ENCODE measurements around the gene GARS1. TPM values are rescaled to one million over a fixed set of nuclear protein-coding genes. Genes with fewer than 3 reads are reported as not detected.
"Not testable (repeated sequence)": the region's sequence is repeated elsewhere in the genome, so short reads cannot be mapped to it uniquely, and the experiment has no call there.

The GARS1 gene
- total RNA-seq, 1 experiment from 2014 or later, result 139 TPM

GRCh38 chr7:30625283-30625682 lies 30.6 kb downstream of the GARS1 start:
- H3K36me3 ChIP-seq, result peaks cover 75% of the 10 kb centered on the region
- DNase-seq, result no peak

DNA sequence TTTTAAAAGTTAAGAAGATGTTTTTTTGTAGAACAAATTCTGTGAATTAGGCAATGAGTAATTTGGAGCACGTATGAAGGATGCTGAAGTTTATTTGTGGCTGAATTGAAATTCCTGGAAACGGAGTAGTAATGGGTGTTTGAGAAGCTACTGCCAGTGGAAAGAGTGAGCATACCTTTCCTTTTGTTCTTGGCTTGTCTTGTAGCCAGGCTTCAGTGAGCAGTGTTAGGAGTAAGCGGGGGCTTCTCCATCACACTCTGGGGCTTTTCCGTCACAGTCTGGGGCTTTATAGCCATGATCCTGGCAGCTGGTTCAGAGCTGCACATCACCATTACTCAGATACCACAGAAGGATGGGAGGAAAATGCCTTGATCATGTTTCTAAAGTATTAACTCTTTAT lies 32.3 kb downstream of the GARS1 start:
- peaks cover 80% of the 10 kb centered on the region for H3K36me3 ChIP-seq

More at GRCh38 chr7:30625283-30625682, 30.6 kb downstream of the GARS1 start:
- no peaks in the 10 kb centered on the region for H3K27me3 ChIP-seq
- H3K9me3 ChIP-seq (replicated peaks), result no peaks in the 10 kb centered on the region
- no peak overlapping the region for H3K27ac ChIP-seq
- no peaks in the 10 kb centered on the region for H3K4me1 ChIP-seq
- no peak overlapping the region for H3K4me3 ChIP-seq

DNA sequence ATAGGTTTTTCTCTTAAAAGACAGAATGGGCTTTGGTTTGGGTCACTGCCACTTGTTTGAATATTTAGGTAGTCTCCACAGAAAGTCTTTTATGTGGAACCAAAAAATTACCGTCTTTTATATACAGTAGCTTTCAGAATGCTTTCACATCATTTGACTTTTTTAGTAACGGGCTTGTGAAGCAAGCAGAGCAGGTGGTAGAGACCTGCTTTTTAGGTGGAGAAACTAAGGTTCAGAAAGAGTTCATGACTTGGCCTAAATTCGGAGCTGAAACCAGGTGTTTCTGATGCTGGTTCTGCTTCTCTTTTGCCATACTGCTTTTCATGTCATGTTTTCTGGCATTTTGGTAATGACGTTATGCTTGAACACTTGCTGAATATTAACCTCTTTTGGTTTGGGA lies 36.3 kb downstream of the GARS1 start:
- DNase-seq, result no peak
- Histone ChIP-seq H3K27me3 (no peaks in the 10 kb centered on the region), H3K27ac (no peak overlapping the region), H3K36me3 (peaks cover 87% of the 10 kb centered on the region), H3K4me3 (no peak overlapping the region), H3K9me3 (replicated peaks) (peaks cover 4% of the 10 kb centered on the region; the same call in 1 of the 2 replicates), H3K4me1 (no peaks in the 10 kb centered on the region)

More for the DNA sequence above, 32.3 kb downstream of the GARS1 start:
- Histone ChIP-seq H3K4me1 (no peaks in the 10 kb centered on the region), H3K27me3 (no peaks in the 10 kb centered on the region), H3K9me3 (replicated peaks) (no peaks in the 10 kb centered on the region), H3K4me3 (no peak overlapping the region), H3K27ac (no peak overlapping the region)
- no peak for DNase-seq

DNA sequence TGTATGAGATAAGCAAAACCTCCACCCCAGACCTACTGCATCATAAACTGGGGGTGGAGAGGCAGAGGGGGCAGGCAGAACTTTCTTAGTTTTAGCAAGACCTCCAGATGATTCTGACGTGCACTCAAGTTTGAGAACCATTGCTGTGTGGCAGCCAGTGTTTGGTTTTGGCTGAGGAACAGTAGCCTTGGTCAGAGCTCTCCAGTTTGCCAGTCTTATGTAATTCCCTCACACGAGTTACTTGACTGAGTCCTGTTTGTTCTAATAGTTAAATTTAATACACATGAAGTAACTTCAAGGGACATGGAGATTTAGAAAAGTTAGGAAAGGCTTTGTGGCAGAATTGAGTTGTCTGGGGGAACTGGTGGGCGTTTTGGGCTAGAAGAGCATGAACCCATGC lies 38.5 kb downstream of the GARS1 start:
- no peaks in the 10 kb centered on the region for H3K27me3 ChIP-seq
- H3K4me1 ChIP-seq, result no peaks in the 10 kb centered on the region
- H3K9me3 ChIP-seq (replicated peaks), result peaks cover 4% of the 10 kb centered on the region; the same call in 1 of the 2 replicates
- DNase-seq, result no peak
- H3K27ac ChIP-seq, result no peak overlapping the region
- peaks cover 71% of the 10 kb centered on the region for H3K36me3 ChIP-seq
- H3K4me3 ChIP-seq, result no peak overlapping the region

GRCh38 chr7:30634193-30634626 lies 39.5 kb downstream of the GARS1 start:
- peaks cover 61% of the 10 kb centered on the region for H3K36me3 ChIP-seq
- peaks cover 4% of the 10 kb centered on the region; the same call in 1 of the 2 replicates for H3K9me3 ChIP-seq (replicated peaks)
- no peak for DNase-seq

GRCh38 chr7:30634634-30635201 lies 40.0 kb downstream of the GARS1 start:
- Histone ChIP-seq H3K9me3 (replicated peaks) (peaks cover 4% of the 10 kb centered on the region; the same call in 1 of the 2 replicates), H3K4me3 (no peak overlapping the region), H3K36me3 (peaks cover 60% of the 10 kb centered on the region), H3K27me3 (no peaks in the 10 kb centered on the region), H3K27ac (no peak overlapping the region), H3K4me1 (no peaks in the 10 kb centered on the region)
- no peak for DNase-seq

More at GRCh38 chr7:30634193-30634626, 39.5 kb downstream of the GARS1 start:
- Histone ChIP-seq H3K27ac (no peak overlapping the region), H3K4me3 (no peak overlapping the region), H3K27me3 (no peaks in the 10 kb centered on the region), H3K4me1 (no peaks in the 10 kb centered on the region)

- peaks cover 4% of the 10 kb centered on the region; the same call in 1 of the 2 replicates for H3K9me3 ChIP-seq (replicated peaks)
- no peak for DNase-seq
- H3K4me1 ChIP-seq, result no peaks in the 10 kb centered on the region
- no peaks in the 10 kb centered on the region for H3K27me3 ChIP-seq
- H3K36me3 ChIP-seq, result peaks cover 52% of the 10 kb centered on the region
- H3K27ac ChIP-seq, result no peak overlapping the region
- no peak overlapping the region for H3K4me3 ChIP-seq
These were observed 41.1 kb downstream of the GARS1 start for GRCh38 chr7:30635798-30636197.

GRCh38 chr7:30642322-30642721 lies 47.6 kb downstream of the GARS1 start:
- not testable (repeated sequence) for H3K9me3 ChIP-seq (replicated peaks); H3K27ac ChIP-seq; DNase-seq; H3K36me3 ChIP-seq; H3K4me1 ChIP-seq; H3K4me3 ChIP-seq; H3K27me3 ChIP-seq

DNA sequence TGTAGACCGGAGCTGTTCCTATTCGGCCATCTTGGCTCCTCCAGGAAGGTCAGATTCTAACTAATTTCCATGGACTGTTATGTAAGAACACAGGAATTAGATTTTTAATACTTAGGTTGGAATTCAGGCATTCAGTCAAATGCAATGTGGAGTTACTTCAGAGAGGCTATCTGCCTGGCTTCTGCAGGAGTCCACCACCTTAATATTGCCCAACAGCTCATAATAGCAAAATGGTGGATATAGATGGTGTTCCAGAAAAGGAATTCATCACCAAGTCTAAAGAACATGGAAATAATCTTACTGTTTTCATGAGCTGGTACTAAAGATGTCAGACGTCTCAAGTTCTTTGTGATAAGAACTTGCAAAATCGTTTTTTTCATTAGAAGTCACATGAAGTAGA lies 48.1 kb downstream of the GARS1 start:
- Histone ChIP-seq H3K36me3 (0 out of 2 replicates have a peak, but pooled peaks cover 3% of the 10 kb centered on the region), H3K27me3 (no peaks in the 10 kb centered on the region), H3K27ac (no peak overlapping the region), H3K4me3 (no peak overlapping the region), H3K4me1 (peaks cover 14% of the 10 kb centered on the region), H3K9me3 (replicated peaks) (no peaks in the 10 kb centered on the region)
- DNase-seq, result no peak

- no peak overlapping the region for H3K27ac ChIP-seq
- H3K9me3 ChIP-seq (replicated peaks), result no peaks in the 10 kb centered on the region
- H3K4me1 ChIP-seq, result peaks cover 22% of the 10 kb centered on the region
- no peaks in the 10 kb centered on the region for H3K27me3 ChIP-seq
- no peak overlapping the region for H3K4me3 ChIP-seq
- H3K36me3 ChIP-seq, result 0 out of 2 replicates have a peak, but pooled peaks cover 3% of the 10 kb centered on the region
- no peak for DNase-seq
These were observed 49.7 kb downstream of the GARS1 start for GRCh38 chr7:30644286-30644955.

DNA sequence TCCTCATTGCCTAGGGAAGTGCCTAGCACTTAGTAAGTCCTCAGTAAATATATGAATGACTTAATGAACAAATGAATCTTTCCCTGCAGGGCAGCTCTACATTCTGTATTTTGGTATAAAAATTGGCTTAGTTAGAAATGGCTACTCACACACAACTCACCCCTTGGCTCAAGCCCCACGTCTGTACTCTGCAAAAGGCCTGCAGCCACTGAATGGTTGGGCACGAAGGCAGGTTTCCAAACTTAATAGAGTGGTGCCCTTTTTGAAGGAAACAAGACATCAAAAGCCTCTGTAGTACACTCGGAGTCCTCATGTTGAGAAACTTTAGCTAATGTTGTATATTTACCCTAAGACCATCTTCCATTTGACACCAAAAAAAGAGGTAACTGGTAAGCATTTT lies 51.0 kb downstream of the GARS1 start:
- Histone ChIP-seq H3K4me3 (no peak overlapping the region), H3K9me3 (replicated peaks) (no peaks in the 10 kb centered on the region), H3K27me3 (no peaks in the 10 kb centered on the region), H3K36me3 (0 out of 2 replicates have a peak, but pooled peaks cover 3% of the 10 kb centered on the region), H3K27ac (no peak overlapping the region), H3K4me1 (peaks cover 22% of the 10 kb centered on the region)
- DNase-seq, result no peak

GRCh38 chr7:30646154-30646553 lies 51.5 kb downstream of the GARS1 start:
- Histone ChIP-seq H3K4me1 (peaks cover 22% of the 10 kb centered on the region), H3K27me3 (no peaks in the 10 kb centered on the region), H3K36me3 (0 out of 2 replicates have a peak, but pooled peaks cover 3% of the 10 kb centered on the region), H3K4me3 (no peak overlapping the region), H3K9me3 (replicated peaks) (no peaks in the 10 kb centered on the region), H3K27ac (no peak overlapping the region)
- DNase-seq, result no peak

DNA sequence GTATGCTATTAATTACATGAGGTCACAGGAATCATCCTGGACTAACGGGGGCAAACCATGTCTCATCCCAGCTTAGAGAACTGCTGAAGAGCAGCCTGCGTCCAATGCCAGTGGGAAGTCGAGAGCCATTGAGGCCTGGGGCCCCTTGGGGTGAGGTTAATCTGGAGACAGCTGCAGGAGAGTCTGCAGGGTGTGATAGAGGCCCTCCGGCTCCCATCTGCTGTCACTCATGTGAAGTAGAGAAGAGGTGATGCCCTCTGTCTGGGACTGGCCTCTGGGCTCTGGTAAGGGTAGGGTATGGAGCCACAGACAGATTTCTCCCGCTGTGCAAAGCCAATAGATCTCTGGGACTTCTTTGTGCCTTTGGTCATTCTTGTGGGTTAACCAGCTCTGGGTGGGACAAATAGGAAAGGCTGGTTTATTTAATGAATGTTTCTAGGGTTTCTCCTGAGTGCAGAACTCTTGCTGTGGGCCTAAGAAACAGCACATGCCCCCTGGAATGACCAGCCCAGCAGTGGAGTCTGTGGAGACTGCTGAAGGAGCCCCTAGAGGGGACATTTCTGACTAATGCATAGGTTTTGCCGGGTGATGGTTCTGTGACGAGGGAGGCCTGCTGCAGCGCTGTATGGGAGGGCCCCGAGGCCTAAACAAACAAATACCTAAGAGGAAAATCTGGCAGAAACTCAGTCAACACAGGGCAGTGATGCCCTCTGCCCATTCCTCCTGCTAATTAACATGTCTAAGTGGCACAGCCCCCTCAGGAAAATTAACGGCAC lies 53.1 kb downstream of the GARS1 start:
- H3K9me3 ChIP-seq (replicated peaks), result no peaks in the 10 kb centered on the region
- no peak overlapping the region for H3K4me3 ChIP-seq
- DNase-seq, result peak; percentile 87 to 90
- H3K27ac ChIP-seq, result peak overlapping the region; percentile 30
- H3K4me1 ChIP-seq, result peaks cover 22% of the 10 kb centered on the region
- H3K27me3 ChIP-seq, result no peaks in the 10 kb centered on the region
- H3K36me3 ChIP-seq, result 0 out of 2 replicates have a peak, but pooled peaks cover under 1% of the 10 kb centered on the region

- no peaks in the 10 kb centered on the region for H3K36me3 ChIP-seq
- H3K27me3 ChIP-seq, result no peaks in the 10 kb centered on the region
- no peaks in the 10 kb centered on the region for H3K9me3 ChIP-seq (replicated peaks)
- no peak for DNase-seq
- H3K27ac ChIP-seq, result no peak overlapping the region
- no peak overlapping the region for H3K4me3 ChIP-seq
- peaks cover 22% of the 10 kb centered on the region for H3K4me1 ChIP-seq
These were observed 54.3 kb downstream of the GARS1 start for GRCh38 chr7:30648744-30649540.
